Measurements from ENCODE around the gene HOMER2.

Gene HOMER2

DNA sequence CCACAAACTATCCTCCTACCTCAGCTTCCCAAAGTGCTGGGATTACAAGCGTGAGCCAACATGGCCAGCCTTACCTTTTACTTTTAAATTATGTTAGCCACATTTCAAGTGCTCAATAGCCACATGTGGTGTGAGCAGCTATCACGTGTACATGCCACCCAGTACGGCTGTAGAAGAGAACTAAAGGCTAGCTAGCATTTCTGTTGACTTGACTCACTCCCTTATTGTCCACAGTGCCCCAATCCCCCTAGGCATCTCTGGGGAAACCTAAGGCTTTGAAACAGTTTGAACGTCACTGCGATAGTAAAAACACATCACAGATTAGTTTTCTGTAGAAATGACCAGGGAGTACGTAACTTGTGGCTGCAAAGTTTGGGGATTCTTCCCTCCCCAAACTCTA, 46.9 kb upstream of the HOMER2 start:
- Histone ChIP-seq H3K27ac (ENCODE audit: low read length) (no peak overlapping the region), H4K20me1 (ENCODE audit: insufficient read depth, low read length) (no peaks in the 10 kb centered on the region), H3K4me2 (ENCODE audit: insufficient read depth, low read length) (no peak overlapping the region)

DNA sequence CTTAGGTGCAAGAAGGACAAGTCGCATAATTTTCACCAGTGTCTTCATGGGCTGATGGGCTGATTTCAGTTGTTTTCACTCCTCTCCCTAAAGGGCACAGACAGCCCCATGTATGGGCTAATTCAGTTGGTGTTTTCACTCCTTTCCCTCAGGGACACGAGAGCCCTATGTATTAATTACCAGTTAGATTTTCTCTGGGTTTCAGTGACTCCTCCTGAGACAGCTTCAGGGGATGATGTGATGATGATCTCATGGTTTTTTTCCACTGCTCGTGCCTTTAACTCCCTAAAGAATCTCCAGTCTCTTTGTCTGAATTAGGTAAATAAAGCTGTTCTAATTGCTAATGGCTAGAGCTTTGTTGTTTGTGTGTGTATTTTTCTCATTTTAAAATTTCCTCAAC, 43.4 kb upstream of the HOMER2 start:
- Histone ChIP-seq H3K9me3 (ENCODE audit: insufficient read depth, low read length, severe bottlenecking) (no peaks in the 10 kb centered on the region), H3K79me2 (ENCODE audit: insufficient read depth, low read length) (no peaks in the 10 kb centered on the region), H3K36me3 (ENCODE audit: insufficient read depth, low read length) (no peaks in the 10 kb centered on the region; the same call in 1 of the 2 replicates), H2AFZ (ENCODE audit: low read depth, low read length) (no peak overlapping the region), H3K4me2 (ENCODE audit: insufficient read depth, low read length) (no peak overlapping the region), H3K4me1 (ENCODE audit: insufficient read depth, low read length) (no peaks in the 10 kb centered on the region), H4K20me1 (ENCODE audit: insufficient read depth, low read length) (no peaks in the 10 kb centered on the region), H3K27ac (ENCODE audit: low read length) (no peak overlapping the region), H3K9ac (ENCODE audit: low read depth, low read length) (no peak overlapping the region), H3K4me3 (ENCODE audit: low read depth in 1 of 2, low read length in 2 of 2) (no peak overlapping the region), H3K27me3 (ENCODE audit: insufficient read depth, low read length, poor library complexity) (no peaks in the 10 kb centered on the region)
- DNase-seq (no peak), ATAC-seq (ENCODE audit: insufficient read depth, low read depth) (no peak)
- TF ChIP-seq, protein P1, sequence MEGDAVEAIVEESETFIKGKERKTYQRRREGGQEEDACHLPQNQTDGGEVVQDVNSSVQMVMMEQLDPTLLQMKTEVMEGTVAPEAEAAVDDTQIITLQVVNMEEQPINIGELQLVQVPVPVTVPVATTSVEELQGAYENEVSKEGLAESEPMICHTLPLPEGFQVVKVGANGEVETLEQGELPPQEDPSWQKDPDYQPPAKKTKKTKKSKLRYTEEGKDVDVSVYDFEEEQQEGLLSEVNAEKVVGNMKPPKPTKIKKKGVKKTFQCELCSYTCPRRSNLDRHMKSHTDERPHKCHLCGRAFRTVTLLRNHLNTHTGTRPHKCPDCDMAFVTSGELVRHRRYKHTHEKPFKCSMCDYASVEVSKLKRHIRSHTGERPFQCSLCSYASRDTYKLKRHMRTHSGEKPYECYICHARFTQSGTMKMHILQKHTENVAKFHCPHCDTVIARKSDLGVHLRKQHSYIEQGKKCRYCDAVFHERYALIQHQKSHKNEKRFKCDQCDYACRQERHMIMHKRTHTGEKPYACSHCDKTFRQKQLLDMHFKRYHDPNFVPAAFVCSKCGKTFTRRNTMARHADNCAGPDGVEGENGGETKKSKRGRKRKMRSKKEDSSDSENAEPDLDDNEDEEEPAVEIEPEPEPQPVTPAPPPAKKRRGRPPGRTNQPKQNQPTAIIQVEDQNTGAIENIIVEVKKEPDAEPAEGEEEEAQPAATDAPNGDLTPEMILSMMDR (IDR thresholded peaks at IDR 0.05; ENCODE audit: borderline replicate concordance, extremely low read depth, low read length, poor library complexity, severe bottlenecking) = no peak

More for the DNA sequence above, 46.9 kb upstream of the HOMER2 start:
- Histone ChIP-seq H3K79me2 (ENCODE audit: insufficient read depth, low read length) (no peaks in the 10 kb centered on the region), H3K9ac (ENCODE audit: low read depth, low read length) (no peak overlapping the region), H2AFZ (ENCODE audit: low read depth, low read length) (no peak overlapping the region), H3K9me3 (ENCODE audit: insufficient read depth, low read length, severe bottlenecking) (no peaks in the 10 kb centered on the region), H3K4me1 (ENCODE audit: insufficient read depth, low read length) (no peaks in the 10 kb centered on the region), H3K4me3 (ENCODE audit: low read depth in 1 of 2, low read length in 2 of 2) (no peak overlapping the region), H3K27me3 (ENCODE audit: insufficient read depth, low read length, poor library complexity) (no peaks in the 10 kb centered on the region), H3K36me3 (ENCODE audit: insufficient read depth, low read length) (no peaks in the 10 kb centered on the region)
- DNase-seq (no peak), ATAC-seq (ENCODE audit: insufficient read depth, low read depth) (no peak)
- no peak for TF ChIP-seq EZH2 (IDR thresholded peaks at IDR 0.05; ENCODE audit: borderline replicate concordance, low read depth, low read length, severe bottlenecking)
- TF ChIP-seq, protein P1 (IDR thresholded peaks at IDR 0.05; ENCODE audit: borderline replicate concordance, extremely low read depth, low read length, poor library complexity, severe bottlenecking) = no peak

DNA sequence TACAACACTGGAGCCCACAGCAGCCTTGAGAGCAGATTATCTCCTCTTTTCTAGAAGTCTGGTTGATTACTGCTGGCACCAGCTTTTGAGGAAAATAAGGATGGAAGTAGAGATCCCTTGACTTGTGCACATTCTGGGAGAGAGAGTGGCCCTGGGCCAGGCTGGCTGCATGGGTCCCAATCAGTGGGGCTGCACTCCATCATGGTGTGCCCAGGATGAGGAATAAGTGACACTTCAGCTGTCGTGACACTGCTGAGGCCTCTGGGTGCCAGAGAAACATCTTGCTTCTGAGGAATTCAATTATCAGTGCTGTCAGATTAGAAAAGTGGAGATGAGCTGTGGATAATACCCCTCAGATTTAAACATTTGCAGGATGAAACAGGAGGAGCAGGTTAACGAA, 42.6 kb upstream of the HOMER2 start:
- Histone ChIP-seq H2AFZ (ENCODE audit: low read depth, low read length) (no peak overlapping the region), H3K4me2 (ENCODE audit: insufficient read depth, low read length) (no peak overlapping the region), H3K36me3 (ENCODE audit: insufficient read depth, low read length) (no peaks in the 10 kb centered on the region; the same call in 1 of the 2 replicates), H3K27me3 (ENCODE audit: insufficient read depth, low read length, poor library complexity) (no peaks in the 10 kb centered on the region), H3K79me2 (ENCODE audit: insufficient read depth, low read length) (no peaks in the 10 kb centered on the region), H3K27ac (ENCODE audit: low read length) (no peak overlapping the region), H3K4me3 (ENCODE audit: low read depth in 1 of 2, low read length in 2 of 2) (no peak overlapping the region), H3K9me3 (ENCODE audit: insufficient read depth, low read length, severe bottlenecking) (no peaks in the 10 kb centered on the region), H3K9ac (ENCODE audit: low read depth, low read length) (no peak overlapping the region), H3K4me1 (ENCODE audit: insufficient read depth, low read length) (no peaks in the 10 kb centered on the region), H4K20me1 (ENCODE audit: insufficient read depth, low read length) (no peaks in the 10 kb centered on the region)
- ATAC-seq (ENCODE audit: insufficient read depth, low read depth) = no peak
- TF ChIP-seq, protein P1 (IDR thresholded peaks at IDR 0.05; ENCODE audit: borderline replicate concordance, extremely low read depth, low read length, poor library complexity, severe bottlenecking) = no peak
- no peak for TF ChIP-seq EZH2 (IDR thresholded peaks at IDR 0.05; ENCODE audit: borderline replicate concordance, low read depth, low read length, severe bottlenecking)
- no peak for DNase-seq

DNA sequence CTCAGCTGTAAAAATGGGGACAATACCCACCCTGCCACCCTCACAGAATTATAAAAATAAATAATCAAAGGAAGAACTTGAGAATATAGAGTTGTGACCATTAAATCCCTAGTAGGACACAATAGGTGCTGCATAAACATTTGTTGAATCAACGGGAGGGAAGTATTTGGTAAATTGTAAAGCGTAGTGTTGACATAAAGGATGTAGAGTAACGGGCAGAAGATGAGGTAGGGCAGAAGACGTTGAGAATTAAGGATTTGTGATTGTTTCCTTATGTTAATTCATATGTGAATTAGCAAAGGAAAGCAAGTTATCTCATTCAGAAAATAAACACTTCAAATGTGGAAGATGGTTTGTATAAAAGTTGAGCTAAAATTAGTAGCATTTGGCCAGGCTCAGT, 40.6 kb upstream of the HOMER2 start:
- ATAC-seq (ENCODE audit: insufficient read depth, low read depth) (no peak), DNase-seq (no peak)
- Histone ChIP-seq H3K9ac (ENCODE audit: low read depth, low read length) (no peak overlapping the region), H3K27ac (ENCODE audit: low read length) (no peak overlapping the region), H2AFZ (ENCODE audit: low read depth, low read length) (no peak overlapping the region), H3K4me1 (ENCODE audit: insufficient read depth, low read length) (0 out of 2 replicates have a peak, but pooled peaks cover 5% of the 10 kb centered on the region), H3K36me3 (ENCODE audit: insufficient read depth, low read length) (peaks cover 13% of the 10 kb centered on the region), H4K20me1 (ENCODE audit: insufficient read depth, low read length) (no peaks in the 10 kb centered on the region), H3K9me3 (ENCODE audit: insufficient read depth, low read length, severe bottlenecking) (no peaks in the 10 kb centered on the region), H3K79me2 (ENCODE audit: insufficient read depth, low read length) (no peaks in the 10 kb centered on the region), H3K4me2 (ENCODE audit: insufficient read depth, low read length) (no peak overlapping the region), H3K27me3 (ENCODE audit: insufficient read depth, low read length, poor library complexity) (no peaks in the 10 kb centered on the region), H3K4me3 (ENCODE audit: low read depth in 1 of 2, low read length in 2 of 2) (no peak overlapping the region)
- no peak for TF ChIP-seq EZH2 (IDR thresholded peaks at IDR 0.05; ENCODE audit: borderline replicate concordance, low read depth, low read length, severe bottlenecking)
- TF ChIP-seq, protein P1 (IDR thresholded peaks at IDR 0.05; ENCODE audit: borderline replicate concordance, extremely low read depth, low read length, poor library complexity, severe bottlenecking) = no peak

Measured in DND-41 (cell line).